Pancreas (tissue), 10 donors: ENCODE measurements around the gene PHF2. TPM values are rescaled to one million over a fixed set of nuclear protein-coding genes. Genes with fewer than 3 reads are reported as not detected.

Source experiments
- ATAC-seq, 4 donors: fragments of 200-7000 bp; cut with Tn5 transposase; one replicate each; pipeline versions ENCODE4 v1.8.0 to v1.9.1; 2020; ENCODE audit warnings: mild to moderate bottlenecking in 4 of 4, moderate library complexity in 4 of 4
- DNase-seq, 6 donors: peaks; one replicate each; pipeline ENCODE4 v3.0.0-alpha.2; 2020
- FAIRE-seq: peaks from 2 replicates; lab custom pipeline; 2012; peaks lifted over from hg19 to GRCh38; lab: Jason Lieb, UNC
- H3K27ac ChIP-seq, 4 donors: fragments of 200-600 bp; sonication (generic); 1 replicate in 3 of 4; 2 replicates in 1 of 4; pipeline versions ENCODE4 v1.5.0 to v1.8.0; 2020
- H3K27me3 ChIP-seq, 4 donors: fragments of 200-600 bp; one replicate each; pipeline ENCODE4 v1.8.0; 2021
- H3K36me3 ChIP-seq, 3 donors: fragments of 200-600 bp; sonication (generic) in 1 of 3; one replicate each; pipeline versions ENCODE4 v1.5.0 to v1.8.0; 2020 to 2021
- H3K4me1 ChIP-seq, 3 donors: fragments of 200-600 bp; one replicate each; pipeline ENCODE4 v1.8.0; 2021
- H3K4me3 ChIP-seq, 4 donors: fragments of 200-600 bp; sonication (generic) in 2 of 4; one replicate each; pipeline versions ENCODE4 v1.5.0 to v1.8.0; 2020 to 2021
- H3K9me3 ChIP-seq, 4 donors: fragments of 200-600 bp; one replicate each; pipeline ENCODE4 v1.8.0; 2021
- CTCF ChIP-seq, 4 donors: fragments of 200-600 bp; sonication (generic) in 3 of 4; IDR thresholded peaks; one replicate each; pipeline versions ENCODE4 v1.5.0 to v1.8.0; 2021; ENCODE audit warnings: antibody characterized with exemption in 4 of 4
- WGBS, 2 donors: extraction: QIAGEN DNeasy Blood & Tissue Kit; methylation state at CpG; one replicate each; pipeline ENCODE4 v1.1.7; 2013; 5-methylcytosine and 5-hydroxymethylcytosine counted together
- intact Hi-C, 3 donors: fragments of 100-400 bp; cut with DNase I; formaldehyde crosslinking; loops; one replicate each; pipeline versions ENCODE4 v1.11.1 to v1.14.2; 2022
- polyA plus RNA-seq, 2 donors: library from polyadenylated mRNA; stranded (reverse); fragments of 200-250 nt; gene quantifications; one replicate each; pipeline ENCODE4 v1.2.3, GENCODE V29; 2013
- total RNA-seq, 6 donors: library from RNA; stranded (reverse); fragmentation: NEBNext Ultra II Directional in 4 of 6; extraction: Animal tissue kit (Norgen Biotek cat#: 25700) in 4 of 6; gene quantifications; one replicate each; pipeline versions ENCODE4 v1.2.1 to v1.2.4, GENCODE V29; 2021 to 2023
- donor health status: healthy with polysubstance abuse.
- donor health status: DM: no; HTN: no; CAD: no; lungs with moderate emphysema.
- donor health status: DM: no; HTN: no; CAD: no.
- donor health status: control.
- donor health status: control.
- donor health status: Bipolar disorder and iron deficiency.
- donor health status: DM: yes; HTN: yes; CAD: no.
- donor health status: DM: no; HTN: no; CAD: no.
- donor health status: DM: no; HTN: no; CAD: no.
- donor health status: DM: yes; HTN: yes; CAD: no.

Gene PHF2
- total and polyA plus RNA-seq, 8 donors, result 10.8 to 24.8 (median 12.7) TPM

DNA sequence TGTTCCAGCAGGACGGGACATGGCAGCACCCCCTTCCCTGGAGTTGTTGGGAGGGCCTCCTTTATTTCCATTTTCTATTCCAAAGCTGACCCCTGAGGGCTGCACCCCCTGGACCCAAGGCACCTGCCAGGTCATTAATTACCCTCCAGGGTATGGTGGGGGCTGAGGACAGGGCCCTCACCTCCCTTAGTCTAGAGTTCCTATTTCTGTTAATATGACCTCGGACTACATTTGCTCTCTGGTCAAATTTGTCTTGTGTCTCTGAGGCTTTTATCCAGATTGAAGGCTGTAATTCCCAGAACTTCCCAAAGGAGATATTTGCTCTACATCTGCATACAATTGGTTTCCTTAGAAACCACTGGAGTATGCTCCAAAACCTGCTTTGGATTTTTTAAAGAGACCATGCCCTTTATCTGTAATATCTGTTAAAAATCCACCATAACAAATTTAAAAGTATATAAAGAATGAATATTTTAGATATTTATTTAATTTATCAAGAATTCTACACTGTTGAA lies 16.8 kb downstream of the PHF2 start:
- H3K9me3 ChIP-seq, result no peaks in the 10 kb centered on the region
- no peak overlapping the region for H3K27ac ChIP-seq
- DNase-seq, result peak in 1 of 6 donors; percentile 18
- TF ChIP-seq CTCF (IDR thresholded peaks at IDR 0.05), result no peak
- H3K27me3 ChIP-seq, result no peaks in the 10 kb centered on the region
- intact Hi-C loops, result no loop called here
- ATAC-seq, result no peak
- no peak for FAIRE-seq
- peaks cover 14 to 26% (median 16%) of the 10 kb centered on the region in 3 donors for H3K4me1 ChIP-seq
- 69 to 90% methylated on average over 2 of the region's 2 CpGs for WGBS, 2 donors
- H3K4me3 ChIP-seq, result no peak overlapping the region
- H3K36me3 ChIP-seq, result no peaks in the 10 kb centered on the region

GRCh38 chr9:93594041-93594756 lies 17.8 kb downstream of the PHF2 start:
- Histone ChIP-seq H3K4me1 (peaks cover 10 to 20% (median 11%) of the 10 kb centered on the region in 3 donors), H3K9me3 (no peaks in the 10 kb centered on the region), H3K27me3 (no peaks in the 10 kb centered on the region), H3K36me3 (no peaks in the 10 kb centered on the region), H3K27ac (no peak overlapping the region), H3K4me3 (no peak overlapping the region)
- WGBS, 2 donors, result 54 to 68% methylated on average over 9 of the region's 9 CpGs
- TF ChIP-seq CTCF (IDR thresholded peaks at IDR 0.05), result no peak
- FAIRE-seq (no peak), ATAC-seq (no peak), DNase-seq (peak in 1 of 6 donors; percentile 46)
- intact Hi-C loops, result no loop called here

DNA sequence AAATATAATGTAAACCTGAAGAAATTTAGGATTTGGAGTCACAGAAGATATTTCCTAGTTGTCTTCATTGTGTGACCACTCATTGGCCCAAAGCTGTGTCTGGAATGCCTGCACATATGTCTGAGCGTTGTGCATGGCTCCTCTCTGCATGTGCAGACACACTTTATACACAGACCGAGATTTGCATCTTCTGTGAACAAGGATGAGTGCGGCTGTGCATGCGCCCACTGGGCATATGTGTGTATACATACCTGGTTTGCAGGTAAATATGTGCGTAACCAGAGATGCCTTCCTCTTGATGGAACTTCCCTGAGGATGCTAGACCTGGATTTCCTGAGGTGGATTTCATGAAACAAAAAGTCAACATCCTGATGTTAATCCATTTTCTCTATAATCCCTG lies 19.1 kb downstream of the PHF2 start:
- FAIRE-seq (no peak), ATAC-seq (no peak), DNase-seq (no peak)
- Histone ChIP-seq H3K36me3 (no peaks in the 10 kb centered on the region), H3K9me3 (no peaks in the 10 kb centered on the region), H3K4me1 (peaks cover 0 to 14% (median 0%) of the 10 kb centered on the region in 3 donors), H3K27ac (no peak overlapping the region), H3K27me3 (no peaks in the 10 kb centered on the region), H3K4me3 (no peak overlapping the region)
- 89 to 93% methylated on average over 5 of the region's 5 CpGs for WGBS, 2 donors
- TF ChIP-seq CTCF (IDR thresholded peaks at IDR 0.05), result no peak
- intact Hi-C loops, result no loop called here

DNA sequence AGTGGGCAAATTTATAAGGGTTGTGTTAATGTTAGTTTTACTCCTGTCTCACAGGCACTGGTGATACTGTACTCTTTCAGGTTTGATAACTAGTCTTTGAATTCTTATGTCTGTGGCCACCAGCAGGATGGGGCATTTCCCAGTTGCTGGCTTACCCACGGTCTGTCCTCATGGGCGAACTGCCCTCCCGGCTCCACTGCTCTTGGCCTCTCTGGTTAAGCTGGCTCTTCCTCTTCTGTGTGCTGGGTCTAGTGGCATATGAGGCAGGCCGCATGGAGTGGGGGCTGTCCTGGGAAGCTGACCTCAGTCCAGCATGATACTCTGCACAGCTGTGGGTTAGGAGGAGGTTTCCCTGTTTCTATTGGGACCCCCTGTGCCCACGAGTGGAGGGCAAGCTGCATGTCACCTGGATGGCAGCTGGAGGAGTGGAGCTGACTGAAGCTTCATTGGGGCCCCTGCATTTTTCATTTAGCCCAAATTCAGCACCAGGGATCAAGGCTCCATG lies 19.5 kb downstream of the PHF2 start:
- H3K9me3 ChIP-seq, result no peaks in the 10 kb centered on the region
- H3K4me3 ChIP-seq, result no peak overlapping the region
- intact Hi-C loops, result no loop called here
- no peak for TF ChIP-seq CTCF (IDR thresholded peaks at IDR 0.05)
- peak in 1 of 6 donors; percentile 35 for DNase-seq
- no peak for ATAC-seq
- H3K27ac ChIP-seq, result no peak overlapping the region
- H3K4me1 ChIP-seq, result peaks cover 0 to 14% (median 0%) of the 10 kb centered on the region in 3 donors
- 44 to 49% methylated on average over 5 of the region's 5 CpGs for WGBS, 2 donors
- no peak for FAIRE-seq
- no peaks in the 10 kb centered on the region for H3K27me3 ChIP-seq
- H3K36me3 ChIP-seq, result no peaks in the 10 kb centered on the region

DNA sequence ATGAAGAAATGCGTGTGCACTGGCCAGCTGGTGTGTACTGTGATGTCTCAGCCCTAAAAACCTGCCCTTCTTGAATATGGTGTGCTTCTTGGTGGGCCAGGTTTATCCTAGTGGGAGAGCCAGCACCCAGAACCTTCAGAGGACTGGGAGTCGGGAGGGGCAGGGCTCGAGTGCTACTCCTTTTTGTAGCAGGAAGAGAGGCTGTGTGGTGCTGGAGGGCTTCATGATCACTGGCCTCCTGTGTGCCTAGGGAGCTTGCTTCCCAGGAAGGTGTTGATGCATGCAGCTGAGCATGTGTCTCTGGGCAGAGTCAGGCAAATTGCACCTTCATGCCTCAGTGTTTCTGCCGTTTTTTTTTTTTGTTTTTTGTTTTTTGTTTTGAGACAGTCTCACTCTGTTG lies 20.0 kb downstream of the PHF2 start:
- Histone ChIP-seq H3K4me1 (peaks cover 0 to 14% (median 0%) of the 10 kb centered on the region in 3 donors), H3K9me3 (no peaks in the 10 kb centered on the region), H3K36me3 (no peaks in the 10 kb centered on the region), H3K4me3 (no peak overlapping the region), H3K27ac (no peak overlapping the region), H3K27me3 (no peaks in the 10 kb centered on the region)
- intact Hi-C loops, result no loop called here
- DNase-seq, result peak in 1 of 6 donors; percentile 32
- ATAC-seq, result no peak
- TF ChIP-seq CTCF (IDR thresholded peaks at IDR 0.05), result no peak
- no peak for FAIRE-seq
- WGBS, 2 donors, result 76 to 86% methylated on average over 4 of the region's 4 CpGs
